T-helper 1 cell treated with Interleukin-12 subunit alpha and Interleukin-12 subunit beta and Interleukin-4 antibody, amounts not matched to agents 30 ng/mL and 1 ng/mL, for 36 hours (primary cell): Measurements from ENCODE around the gene FAM228A. TPM values are rescaled to one million over a fixed set of nuclear protein-coding genes. Genes with fewer than 3 reads are reported as not detected.
"Not testable (repeated sequence)": the region's sequence is repeated elsewhere in the genome, so short reads cannot be mapped to it uniquely, and the experiment has no call there.

Source experiments
- intact Hi-C: fragments of 100-400 bp; cut with micrococcal nuclease; formaldehyde crosslinking; loops from one replicate; pipeline ENCODE4 v1.15.1; 2024
- total RNA-seq: library from RNA; stranded (reverse); gene quantifications from 2 replicates; pipeline ENCODE4 v1.2.3, GENCODE V29; 2022

The FAM228A gene
- not detected in 2 replicates for total RNA-seq

DNA sequence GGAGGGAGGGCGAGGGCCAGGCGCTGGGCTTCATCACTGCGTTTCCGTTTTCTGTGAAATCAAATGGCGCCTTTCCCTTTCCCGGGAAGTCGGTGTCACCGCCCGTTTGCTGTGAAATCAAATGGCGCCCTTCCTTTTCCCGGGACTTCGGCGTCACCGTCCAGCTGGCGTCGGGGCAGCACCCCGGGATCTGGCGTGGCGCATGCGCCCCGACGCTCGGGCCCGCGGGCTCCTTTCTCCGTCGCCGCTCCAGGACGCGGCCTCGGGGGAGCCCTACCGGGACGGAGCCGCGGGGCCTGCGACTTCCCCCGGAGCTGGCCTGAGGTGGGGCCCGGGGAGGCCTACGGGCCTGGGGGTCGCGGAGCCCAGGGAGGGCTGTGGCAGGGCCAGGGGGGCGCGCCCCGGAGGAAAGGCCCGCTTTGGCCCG is at the start of gene FAM228A:
TSS of gene FAM228A (plus strand) at position 203 of the 427 bp plus-strand sequence. CDS start 428 bp downstream, outside the sequence.
- intact Hi-C loops, result no loop called here

DNA sequence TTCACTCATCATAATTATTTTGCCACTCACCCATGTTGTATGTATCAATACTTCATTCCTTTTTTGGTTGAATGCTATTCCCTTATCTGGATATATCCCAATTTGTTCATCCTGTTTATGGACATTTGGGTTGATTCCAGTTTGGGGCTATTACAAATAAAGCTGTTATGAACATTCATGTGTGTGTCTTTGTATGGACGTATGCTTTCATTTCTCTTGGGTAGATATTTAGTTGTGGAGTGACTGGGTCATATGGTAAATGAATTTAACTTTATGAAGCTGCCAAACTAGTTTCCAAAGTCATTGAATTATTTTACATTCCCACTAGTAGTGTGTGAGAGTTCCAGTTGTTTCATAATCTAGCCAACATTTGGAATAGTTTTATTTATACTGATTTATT is 48.9 kb upstream of the FAM228A start:
- intact Hi-C loops, result loop anchor here (2.0 kb wide), 1 partner anchor 199 kb away; the partner anchor contains the start of gene ATAD2B

DNA sequence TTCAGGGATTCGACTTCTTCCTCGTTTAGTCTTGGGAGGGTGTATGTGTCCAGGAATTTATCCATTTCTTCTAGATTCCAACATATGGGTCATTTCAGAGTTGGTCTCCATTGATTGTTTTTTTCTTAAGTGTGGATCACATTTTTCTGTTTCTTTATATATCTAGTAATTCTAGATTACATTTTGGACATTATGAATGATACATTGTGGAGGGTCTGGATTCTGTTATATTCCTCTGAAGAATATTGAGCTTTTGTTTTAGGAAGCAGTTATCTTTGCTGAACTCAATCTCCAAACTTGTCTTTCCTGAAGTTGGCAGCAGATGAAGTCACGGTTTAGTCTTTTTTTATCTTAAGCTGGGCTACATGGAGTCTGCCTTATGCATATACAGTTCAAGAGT is 42.3 kb upstream of the FAM228A start:
- intact Hi-C loops, result no loop called here

DNA sequence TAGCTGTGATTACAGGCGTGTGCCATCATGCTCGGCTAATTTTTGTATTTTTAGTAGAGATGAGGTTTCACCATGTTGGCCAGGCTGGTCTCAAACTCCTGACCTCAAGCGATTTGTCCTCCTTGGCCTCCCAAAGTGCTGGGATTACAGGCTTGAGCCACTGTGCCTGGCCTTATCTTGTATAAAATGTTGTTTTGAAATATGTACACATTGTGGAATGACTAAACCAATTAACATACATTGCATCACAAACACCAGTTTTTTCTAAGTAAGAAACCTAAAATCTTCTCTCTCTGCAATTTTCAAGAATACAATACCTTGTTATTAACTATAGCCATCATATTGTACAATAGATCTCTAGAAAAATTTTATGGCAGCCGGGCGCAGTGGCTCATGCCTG is 34.5 kb upstream of the FAM228A start:
- intact Hi-C loops, result not testable (repeated sequence)

DNA sequence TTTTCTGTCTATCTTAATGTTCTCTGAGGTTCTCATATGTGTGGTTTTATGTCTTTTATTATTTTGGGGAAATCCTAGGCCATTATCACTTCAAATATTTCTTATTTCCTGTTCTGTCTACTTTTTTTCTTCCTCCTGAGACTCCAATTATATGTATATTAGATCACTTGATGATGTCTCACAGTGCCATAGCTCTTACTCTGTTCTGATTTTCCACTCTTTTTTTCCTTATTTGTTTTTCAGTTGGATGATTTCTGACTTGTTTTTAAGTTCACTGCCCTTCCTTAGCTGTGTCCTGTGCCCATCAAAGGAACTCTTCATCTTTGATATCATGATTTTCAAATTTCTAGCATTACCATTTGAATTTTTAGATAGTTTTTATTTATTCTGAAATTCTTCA is 27.5 kb upstream of the FAM228A start:
- intact Hi-C loops, result no loop called here

DNA sequence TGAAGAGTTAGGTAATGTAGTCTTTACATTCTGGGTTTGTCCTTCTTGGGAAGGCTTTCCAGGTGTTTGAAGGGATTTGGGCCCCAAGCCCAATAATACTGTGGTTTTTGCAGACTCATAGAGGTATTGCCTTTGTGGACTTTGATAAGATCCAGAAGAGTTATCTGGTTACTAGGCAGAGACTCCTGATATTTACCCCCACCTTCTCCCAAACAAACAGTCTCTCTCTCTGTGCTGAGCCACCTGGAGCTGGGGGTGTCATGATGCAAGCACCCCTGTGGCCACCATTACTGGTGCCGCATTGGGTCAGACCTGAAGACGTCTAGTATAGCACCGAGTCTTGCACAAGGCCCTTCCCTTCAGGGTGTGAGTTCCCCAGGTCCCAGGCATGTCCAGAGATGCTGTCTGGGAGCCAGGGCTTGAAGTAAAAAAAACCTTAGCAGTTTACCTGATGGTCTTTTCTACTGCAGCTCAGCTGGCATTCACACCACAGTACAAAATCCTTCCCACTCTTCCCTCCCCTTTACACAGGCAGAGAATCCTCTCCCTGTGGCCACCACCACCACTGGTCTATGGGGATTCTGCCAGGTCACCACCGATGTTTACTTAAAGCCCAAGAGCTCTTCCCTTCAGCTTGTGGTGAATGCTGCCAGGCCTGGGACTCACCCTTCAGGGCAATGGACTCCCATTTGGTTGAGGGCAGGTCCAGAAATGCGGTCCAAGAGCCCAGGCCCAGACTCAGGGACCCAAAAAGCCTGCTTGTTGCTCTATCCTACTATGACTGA is 22.2 kb upstream of the FAM228A start:
- intact Hi-C loops, result no loop called here

DNA sequence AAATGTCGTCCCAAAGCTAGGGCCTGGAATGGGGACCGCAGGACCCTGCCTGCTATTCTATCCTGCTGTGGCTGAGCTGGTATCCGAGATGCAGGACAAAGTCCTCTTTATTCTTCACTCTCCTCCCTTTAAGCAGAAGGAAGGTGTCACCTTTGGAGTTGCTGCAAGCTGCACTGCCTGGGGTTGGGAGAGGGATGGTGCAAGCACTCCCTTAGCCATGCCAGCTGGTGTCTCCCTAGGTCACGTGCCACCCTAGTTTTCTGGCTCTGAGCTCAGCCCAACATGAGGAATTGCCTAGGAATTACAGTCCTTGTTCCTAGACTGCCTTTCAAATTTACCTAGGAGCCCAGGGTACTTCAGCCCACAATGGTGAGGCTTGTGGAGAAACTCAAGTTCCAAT is 21.4 kb upstream of the FAM228A start:
- intact Hi-C loops, result no loop called here

DNA sequence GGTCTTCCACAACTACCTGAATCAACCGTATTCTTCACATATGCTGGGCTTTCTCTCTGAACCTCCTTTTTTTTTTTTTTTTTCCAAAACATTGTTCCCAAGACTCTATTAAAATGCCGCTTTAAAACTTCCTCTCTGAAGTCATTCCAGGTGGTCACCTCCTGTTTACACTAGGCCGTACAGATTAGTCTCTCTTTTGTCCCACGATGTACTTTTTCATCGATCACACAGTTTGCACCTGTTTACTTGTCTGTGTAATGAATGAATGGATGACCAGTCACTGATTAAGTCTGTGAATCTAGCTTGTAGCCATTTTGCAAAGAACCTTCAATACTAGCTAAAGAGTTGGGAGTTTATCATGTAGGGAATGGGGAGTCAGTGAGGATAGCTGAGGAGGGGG is 16.7 kb upstream of the FAM228A start:
- intact Hi-C loops, result no loop called here

DNA sequence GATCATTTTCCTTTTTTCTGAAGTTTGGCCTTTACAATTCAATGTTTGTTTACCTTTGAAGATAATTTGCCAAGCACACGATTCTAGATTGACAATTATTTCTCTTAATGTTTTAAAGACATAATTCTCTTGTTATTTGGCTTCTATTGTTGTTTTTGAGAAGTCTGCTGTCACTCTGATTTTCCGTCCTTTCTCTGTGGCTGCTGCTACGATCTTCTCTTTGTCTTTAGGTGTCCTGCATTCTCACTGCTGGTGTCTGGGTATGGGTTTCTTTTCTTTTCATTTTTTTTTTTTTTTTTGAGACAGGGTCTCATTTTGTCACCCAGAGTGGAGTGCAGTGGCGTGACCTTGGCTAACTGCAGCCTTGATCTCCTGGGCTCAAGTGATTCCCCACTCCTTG is 15.1 kb upstream of the FAM228A start:
- intact Hi-C loops, result no loop called here

DNA sequence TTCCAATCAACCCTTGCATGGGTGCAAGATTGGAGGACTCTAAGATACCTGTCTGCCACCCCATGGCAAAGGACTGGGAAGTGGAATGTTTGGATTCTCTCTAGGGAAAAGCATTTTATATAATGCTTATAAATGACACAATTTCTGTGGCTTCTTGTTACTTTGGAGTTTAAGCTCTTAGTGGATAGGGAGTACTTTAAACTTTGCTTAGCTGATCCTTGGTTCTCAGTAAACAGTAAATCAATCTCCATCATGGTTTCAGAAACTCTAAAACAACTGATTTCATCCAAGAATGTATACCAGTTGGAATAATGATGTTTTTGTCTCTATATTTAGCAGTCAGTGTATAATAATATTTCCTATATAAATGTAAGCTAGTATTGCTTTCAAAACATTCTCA is 14.1 kb upstream of the FAM228A start:
- intact Hi-C loops, result no loop called here

DNA sequence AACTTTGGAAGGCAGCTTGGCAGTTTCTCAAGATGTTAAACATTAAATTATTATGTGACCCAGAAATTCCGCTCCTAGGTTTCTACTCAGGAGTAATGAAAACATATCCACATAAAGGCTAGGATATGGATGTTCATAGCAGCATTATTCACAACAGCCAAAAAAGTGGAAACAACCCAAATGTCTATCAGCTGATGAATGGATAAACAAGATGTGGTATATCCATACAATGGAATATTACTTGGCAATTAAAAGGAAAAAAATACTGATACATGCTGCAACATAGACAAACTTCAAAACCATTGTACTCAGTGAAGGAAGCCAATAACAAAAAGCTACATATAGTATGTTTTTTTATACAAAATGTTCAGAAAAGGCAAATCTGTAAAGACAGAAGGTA is 12.4 kb upstream of the FAM228A start:
- intact Hi-C loops, result no loop called here

DNA sequence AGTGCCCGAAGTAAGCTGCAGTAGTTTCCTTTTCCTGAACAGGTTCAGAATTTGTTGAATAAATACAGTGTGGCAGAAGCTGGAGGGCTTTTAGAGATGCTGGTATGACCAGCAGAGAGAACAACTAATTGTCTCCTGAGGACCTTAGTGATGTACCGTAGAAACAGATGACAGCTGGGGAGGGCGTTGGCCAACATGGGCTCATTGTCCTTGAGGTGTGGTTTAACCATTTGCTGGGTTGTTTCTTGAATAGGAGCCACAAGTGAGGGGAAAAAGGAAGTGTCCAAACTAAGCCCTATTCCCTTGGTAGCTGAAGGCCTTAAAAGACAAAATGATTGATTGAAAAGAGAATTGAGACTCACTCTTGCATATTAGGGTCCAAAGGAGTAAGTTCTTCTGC is 11.7 kb upstream of the FAM228A start:
- intact Hi-C loops, result no loop called here

DNA sequence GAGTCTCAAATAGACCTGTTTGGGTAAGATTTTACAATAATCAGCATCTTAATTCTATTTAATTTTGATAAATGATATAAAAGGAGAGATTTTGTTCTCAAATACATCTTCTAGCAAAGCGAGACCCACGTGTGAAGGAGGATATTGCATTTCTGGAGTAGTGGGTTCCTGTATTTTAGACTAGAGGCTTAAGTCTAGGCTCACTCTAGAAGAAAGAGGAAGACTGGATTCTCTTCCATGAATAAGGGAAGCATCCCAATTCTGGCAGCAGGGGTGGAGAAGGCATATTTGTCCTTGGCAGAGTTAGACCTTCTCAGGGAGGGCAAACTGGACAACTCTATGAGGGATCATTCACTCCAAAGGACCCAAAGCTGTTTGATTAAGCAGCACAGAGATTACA is 11.3 kb upstream of the FAM228A start:
- intact Hi-C loops, result no loop called here

DNA sequence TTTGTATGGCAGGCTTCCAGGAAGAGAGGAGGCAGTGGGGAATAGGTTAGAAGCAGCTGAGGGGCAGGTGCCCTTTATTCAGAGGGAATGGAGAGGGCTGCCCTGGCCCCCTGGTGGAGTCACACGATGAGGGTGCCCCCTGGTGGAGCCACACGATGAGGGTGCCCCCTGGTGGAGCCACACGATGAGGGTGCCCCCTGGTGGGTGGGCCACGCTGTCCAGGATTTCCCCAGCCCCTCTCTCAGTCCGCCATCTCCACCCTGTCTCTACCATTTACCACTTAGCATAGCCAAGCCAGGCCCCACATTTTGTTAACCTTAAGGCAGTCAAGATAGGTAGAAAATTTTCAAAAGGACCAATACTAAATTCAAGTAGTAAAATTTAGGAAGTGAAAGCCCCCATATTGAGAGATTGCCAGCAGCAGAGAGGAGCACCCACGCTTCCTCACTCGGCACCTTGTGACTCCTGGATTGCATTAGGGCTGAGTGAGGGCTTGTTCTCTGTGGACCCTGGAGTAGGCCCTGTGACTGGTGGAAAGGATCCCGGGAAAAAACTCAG is 10.4 kb upstream of the FAM228A start:
- intact Hi-C loops, result loop anchor here (1.0 to 2.0 kb wide), 3 partner anchors 176 to 340 kb away; partner anchors contain the start of gene ATAD2B

DNA sequence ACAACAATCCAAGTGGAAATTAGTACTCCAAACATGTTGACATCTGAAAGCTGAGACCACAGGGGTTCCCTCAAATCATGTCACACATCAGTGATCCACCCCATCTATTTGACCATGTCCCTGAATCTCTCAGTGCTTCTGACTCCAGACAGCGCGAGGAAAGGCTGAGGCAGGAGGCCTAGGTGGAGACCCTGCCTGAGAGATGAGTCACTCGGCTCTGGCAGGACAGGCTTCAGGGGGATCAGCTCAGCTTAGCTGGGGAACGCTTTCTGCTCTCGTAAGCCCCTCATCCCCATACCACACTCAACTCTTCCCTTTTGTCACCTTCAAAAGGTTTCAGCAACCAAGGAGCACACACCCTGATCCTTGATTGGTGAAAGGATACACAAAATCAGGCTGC is 5.8 kb upstream of the FAM228A start:
- intact Hi-C loops, result no loop called here

DNA sequence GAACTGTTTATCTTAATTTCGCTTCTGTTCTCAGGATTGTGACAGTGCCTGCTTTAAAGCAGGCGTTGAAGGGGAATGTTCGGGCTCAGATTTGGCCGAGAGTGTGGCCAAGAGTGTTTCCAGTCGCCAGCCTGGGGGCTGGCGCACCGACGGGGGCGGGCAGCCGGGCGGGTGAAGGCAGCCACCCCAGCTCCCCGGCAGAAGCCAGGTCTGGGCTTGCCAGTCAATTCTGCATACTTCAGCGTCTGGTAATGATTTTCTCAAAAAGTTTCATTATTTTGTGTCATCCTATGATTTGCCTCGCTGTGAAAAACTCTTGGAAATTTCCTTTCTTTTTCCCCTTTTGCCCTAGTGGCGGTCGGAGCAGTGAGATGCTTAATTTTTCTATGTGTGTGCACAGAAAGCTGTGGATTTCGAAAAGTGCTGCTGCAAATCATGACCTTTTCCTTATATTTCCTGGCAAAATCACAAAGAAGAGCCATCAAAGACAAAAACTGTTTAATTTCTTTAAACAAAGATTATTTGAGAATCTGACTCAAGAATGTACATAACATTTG is 856 bp downstream of the FAM228A start:
- intact Hi-C loops, result no loop called here

DNA sequence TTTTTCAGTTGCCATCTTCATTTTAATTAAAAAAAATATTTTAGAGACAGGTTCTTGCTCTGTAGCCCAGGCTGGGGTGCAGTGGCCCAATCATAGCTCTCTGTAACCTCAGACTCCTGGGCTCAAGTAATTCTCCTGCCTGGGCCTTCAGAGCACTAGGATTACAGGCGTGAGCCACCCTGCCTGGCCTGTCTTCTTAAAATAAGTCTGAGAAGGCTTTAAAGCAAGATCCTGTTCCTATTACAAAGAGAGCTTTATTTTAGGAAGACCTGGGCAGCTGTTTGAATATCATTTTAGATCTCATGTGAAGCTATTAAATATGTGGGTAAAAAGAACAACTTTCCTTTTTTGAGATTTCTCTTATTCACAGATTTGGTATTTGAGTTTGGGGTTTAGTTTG is 1.5 kb downstream of the FAM228A start:
- intact Hi-C loops, result no loop called here

DNA sequence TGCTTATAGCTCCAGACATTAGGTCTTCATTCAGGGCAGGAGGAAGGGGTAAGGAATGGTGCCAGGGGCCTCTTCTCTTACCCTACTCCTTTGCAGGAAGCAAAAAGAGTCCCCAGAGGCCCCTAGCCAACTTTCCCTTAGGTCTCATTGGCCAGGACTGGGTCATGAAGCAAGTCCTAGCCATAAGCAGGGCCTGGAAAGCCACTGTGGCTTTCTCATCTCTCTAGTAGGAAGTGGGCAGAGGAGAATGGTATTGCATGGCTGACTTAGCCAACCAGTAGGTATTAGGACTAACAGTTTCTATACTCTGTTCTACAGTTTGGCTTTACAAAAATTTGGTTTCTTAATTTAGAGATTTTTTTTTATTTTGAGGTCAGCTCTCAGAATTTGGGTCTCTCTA is 4.8 kb downstream of the FAM228A start:
- intact Hi-C loops, result no loop called here

DNA sequence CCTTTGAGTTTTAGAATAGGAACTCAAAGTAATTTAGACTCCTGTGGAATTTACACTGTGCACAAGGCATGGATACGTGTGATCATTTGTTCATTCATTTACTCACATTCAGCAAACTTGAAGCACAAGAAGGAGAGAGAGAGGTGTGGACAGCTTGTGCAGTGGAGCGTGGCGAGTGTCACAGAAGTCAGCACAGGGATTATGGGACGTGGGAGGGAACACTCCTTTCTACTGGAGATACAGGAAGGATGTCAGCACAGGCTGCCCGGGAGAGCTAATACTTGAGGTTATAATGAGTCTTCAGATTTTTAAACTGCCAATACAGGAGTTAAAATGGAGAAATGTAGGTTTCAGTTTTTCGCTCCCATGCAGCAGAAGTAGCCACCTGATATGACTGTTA is 7.0 kb downstream of the FAM228A start:
- intact Hi-C loops, result no loop called here

DNA sequence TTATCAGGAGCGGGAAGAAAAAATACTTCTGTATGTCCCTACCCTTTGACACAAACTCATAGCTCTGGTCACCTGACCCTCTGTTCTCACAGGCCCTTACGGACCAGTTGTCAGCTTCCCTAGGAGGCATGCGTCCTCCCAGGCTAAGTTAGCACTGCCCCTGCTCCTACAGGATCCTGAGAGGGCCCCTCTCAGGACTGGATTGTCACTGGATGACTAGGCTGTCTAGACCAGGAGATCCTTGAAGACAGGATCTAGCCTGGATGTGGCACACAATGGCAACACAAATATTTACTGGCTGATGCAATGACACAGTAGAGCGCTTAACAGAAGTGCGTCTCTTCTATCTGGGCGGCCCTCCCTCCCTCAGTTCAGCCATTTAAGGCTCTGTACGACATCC is 7.7 kb downstream of the FAM228A start:
- intact Hi-C loops, result no loop called here

DNA sequence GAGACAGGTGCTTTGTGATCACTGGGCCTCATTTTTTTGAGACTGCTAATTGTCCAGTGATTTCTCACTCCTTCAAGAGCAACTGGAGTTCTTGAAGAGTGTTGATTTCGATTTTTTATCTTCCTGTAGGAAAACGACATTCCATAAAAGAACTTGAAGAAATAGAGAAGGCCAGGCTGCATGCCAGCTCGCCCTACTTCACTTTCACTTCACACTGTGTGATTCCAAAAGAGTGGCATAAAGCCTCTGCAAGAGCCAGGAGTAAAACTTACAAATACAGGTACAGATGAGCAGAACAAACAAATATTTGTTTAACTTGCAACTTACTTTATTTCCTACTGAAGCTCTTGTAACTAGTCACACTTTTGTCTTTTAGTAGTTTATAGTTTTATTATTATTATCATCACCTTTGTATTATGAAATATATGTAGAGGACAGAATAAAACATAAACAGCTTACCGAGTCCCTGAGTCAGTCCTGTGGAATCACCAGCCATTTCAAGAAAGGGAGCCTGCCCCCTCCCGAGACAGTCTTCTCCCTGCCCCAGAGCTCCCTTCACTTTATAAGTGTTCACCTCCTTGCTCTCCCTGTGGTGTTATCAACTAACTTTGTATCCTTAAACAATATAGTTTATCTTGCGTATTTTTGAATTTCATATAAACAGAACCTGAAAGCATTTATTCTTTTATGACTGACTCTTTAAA is 8.7 kb downstream of the FAM228A start:
- intact Hi-C loops, result no loop called here

DNA sequence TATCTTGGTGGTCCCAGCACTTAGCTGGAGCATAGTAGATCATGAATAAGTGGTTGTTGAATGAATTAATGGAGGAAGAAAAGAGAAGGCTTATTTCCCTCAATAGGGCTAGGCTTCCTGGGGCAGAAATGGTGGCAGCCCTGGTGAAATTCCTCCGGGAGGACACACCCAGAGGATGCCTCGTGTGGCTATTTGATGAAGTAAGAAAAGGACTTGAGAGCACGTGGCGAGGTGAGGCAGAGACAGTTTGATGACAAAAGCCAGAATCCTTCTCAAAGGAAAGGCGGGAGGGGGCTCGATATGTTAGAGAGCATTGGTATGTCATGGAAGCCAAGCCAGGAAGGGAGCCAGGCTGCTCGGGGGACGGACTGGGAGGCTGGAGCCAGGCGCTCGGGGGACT is 14.7 kb downstream of the FAM228A start:
- intact Hi-C loops, result no loop called here
